ENCODE data around the gene SETD7.

- TF ChIP-seq CTCF (IDR thresholded peaks at IDR 0.05) (no peak), POLR2A (IDR thresholded peaks at IDR 0.05) (no peak)
Observed at GRCh38 chr4:139535228-139535870, 20.7 kb downstream of the SETD7 start.

Data from esophagus squamous epithelium (tissue), 4 donors.